ENCODE measurements around the gene SREBF2.
A peak's percentile ranks its signal among the peaks of the same experiment; 100 is the strongest.
"Not testable (repeated sequence)": the region's sequence is repeated elsewhere in the genome, so short reads cannot be mapped to it uniquely, and the experiment has no call there.

Gene SREBF2

DNA sequence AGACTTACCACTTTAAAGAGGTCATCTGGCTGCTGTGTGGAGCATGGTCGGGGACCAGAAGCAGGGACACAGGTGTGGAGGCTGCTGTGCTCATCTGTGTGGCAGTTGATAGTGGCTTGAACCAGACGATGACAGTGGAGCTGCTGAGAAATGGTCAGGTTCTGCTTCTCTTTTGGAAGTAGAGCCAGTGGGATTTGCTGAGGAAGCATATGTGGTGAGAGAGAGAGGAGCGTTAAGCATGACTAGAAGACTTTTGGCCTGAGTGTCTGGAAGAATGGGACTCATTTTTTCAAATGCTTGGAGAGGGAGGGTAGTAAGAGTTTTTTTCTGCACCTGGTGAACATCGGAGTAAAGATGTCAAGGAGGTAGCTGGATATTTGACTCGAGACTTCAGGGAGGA is 12.5 kb upstream of the SREBF2 start:
- no peak for DNase-seq (ENCODE audit: low read depth in 1 of 2, low spot score in 1 of 2)

DNA sequence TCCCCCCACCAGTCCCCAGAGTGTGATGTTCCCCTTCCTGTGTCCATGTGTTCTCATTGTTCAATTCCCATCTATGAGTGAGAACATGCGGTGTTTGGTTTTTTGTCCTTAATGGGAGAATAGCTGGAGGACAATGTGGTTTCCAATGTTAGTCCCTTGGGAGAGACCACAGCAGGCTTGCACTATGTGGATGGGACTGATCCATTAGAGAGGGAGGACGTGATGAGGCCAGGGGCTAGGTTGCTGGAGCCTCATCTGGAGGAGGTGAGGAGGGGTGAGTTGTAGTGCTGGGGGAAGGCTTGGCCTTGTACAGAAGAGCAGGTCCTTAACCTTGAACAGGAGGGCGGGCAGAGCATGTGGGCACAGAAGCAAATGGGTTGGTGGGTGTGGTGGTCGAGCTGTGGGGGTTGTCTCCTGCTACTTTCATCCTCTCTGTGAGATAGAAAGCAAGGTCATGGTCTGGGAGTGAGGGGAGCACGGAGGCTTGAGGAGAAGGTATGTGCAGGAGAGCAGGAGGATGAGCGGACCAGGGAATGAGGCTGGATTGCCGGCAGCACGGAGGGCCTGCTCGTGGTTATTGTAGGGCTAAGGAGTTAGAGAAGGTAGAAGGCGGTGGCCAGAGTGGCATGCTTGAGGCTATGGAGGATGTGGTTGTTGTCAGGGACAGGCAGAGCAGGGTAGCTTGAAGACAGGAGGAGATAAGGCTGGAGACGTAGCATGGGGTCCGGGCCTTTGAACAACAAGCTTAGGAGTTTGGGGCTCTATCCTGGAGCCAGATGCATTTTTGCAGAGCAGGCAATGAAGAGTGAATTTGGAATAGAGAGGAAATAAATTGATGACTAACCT is 11.2 kb upstream of the SREBF2 start:
- no peak for DNase-seq (ENCODE audit: low read depth in 1 of 2, low spot score in 1 of 2)

DNA sequence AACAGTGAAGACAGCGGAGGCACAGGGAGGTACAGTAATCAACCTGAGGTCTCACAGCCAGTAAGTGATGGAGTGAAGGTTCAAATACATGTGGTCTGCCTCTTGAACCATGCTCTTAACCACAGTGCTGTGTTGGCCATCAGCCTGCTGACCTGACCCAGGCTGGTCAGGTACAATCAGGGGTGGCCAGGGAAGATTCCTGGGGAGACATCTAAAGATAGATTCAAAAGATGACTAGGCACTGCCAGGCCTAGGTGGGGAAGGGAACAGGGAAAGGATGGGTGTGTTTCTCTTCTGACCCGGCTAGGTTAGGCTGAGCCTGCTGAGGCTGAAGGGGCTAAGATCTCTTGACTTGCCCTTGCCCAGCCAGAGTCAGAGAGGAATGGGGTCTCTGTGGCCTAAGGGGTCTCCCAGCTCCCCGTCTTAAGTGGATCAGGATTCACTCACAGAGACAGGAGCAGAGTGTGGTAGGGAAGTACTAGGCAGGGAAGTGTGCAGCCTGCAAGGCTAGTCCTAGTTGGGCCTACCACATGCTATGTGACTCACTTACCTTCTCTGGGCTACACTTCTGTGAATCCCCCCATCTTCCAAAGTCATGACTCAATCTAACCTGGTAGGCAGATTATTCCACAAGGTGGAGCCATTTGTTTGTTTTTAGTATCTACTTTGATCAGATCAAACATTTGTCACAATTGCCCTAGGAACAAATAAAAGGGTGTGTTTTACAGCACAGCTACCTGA is 10.4 kb upstream of the SREBF2 start:
- no peak for DNase-seq (ENCODE audit: low read depth in 1 of 2, low spot score in 1 of 2)

DNA sequence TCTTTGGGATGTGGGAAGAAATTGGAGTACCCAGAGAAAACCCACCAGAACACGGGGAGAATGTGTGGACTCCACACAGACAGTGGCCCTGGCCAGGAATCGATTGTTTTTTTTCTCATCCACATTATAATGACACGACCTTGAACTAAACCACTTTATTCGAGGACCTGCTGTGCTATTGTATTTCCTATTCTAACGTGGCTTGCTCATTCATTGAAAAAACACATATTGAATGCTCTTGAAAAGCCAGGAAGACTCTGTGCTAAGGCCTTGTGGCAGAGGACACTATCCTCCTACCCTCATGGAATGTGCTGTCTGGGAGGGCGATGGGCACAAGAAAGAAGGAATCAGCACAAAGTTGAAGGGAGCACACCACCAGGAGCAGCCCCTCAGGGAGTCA is 9.1 kb upstream of the SREBF2 start:
- DNase-seq (ENCODE audit: low read depth in 1 of 2, low spot score in 1 of 2) = no peak

DNA sequence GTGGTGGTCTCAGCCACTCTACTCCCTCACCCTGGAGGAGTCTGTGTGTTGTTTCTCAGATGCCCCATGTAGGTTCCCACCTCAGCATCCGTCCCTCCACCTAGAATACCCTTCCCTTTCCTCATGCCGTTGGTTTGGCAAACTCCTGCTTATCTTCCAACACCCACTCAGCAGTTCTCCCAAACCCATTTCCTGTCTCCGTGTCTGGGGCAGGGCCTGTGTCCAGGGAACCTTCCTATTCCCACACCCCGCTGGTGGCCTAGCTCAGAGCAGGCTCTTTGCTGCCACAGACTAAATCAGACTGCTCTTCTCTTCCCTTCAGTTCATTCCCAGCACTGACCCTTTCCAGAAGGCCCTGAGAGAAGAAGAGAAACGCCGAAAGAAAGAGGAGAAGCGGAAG is 7.5 kb upstream of the SREBF2 start:
- no peak for DNase-seq (ENCODE audit: low read depth in 1 of 2, low spot score in 1 of 2)

DNA sequence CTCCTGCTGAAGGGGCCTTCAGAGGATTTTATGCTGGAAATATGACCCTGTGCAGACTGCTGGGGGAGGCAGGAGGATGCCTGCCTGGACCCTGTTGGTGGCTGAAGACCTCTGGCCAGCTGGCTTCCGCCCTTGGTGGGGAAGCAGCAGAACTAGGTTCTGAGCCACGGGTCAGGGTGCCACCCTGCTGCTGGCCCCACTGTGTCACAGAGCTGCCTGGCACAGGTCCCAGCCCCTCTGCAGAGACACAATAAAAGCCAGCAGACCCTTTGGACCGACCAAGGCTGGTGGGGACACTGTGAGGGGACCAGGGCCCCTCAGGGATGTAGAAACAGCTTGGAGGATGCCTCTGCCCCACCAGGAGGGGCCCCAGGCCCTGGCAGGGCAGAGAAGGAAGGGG is 6.9 kb upstream of the SREBF2 start:
- no peak for DNase-seq (ENCODE audit: low read depth in 1 of 2, low spot score in 1 of 2)

DNA sequence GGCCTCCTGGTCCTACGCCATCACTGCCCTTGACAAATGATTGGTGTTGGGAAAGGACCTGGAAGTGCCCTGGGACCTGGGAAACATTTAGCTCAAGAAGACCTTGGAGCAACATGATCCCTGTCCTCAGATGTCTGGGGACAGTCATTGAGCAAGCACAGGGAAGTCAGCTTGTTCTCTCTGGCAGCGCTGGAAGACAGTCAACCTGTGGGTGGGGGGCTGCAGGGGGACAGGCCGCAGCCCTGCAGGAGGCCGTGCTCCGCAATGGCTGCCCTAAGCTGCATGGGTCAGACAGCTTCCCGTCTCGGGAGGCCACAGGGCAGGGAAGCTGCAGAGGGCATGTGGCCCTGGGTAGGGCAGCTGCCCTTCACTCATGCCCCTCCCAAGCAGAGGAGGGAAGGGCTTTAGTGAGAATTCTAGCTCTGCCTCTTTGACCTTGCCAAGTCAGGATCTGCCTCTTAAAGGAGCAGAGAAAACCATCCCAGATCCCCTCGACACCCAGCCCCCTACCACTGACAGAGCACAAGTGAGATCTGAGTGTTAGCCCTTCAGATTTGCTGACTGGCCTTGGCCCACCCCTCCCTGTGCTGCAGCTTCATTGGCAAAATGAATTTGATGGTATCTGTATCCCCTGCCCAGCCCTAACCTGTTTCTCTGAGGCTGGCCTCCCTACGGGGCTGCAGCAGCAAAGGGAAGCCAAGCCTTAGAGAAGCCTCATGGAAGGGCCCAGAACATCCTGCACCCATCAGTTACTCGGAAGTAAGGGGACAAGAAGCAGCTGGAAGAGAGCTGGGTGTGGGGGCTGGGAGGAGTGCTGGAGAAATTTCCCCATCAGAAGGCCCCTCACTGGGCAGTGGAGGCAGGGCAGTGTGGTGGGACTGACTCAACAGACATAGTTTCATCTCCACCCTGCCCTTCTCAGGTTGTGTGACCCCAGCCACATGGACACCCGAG is 6.2 kb upstream of the SREBF2 start:
- no peak for DNase-seq (ENCODE audit: low read depth in 1 of 2, low spot score in 1 of 2)

DNA sequence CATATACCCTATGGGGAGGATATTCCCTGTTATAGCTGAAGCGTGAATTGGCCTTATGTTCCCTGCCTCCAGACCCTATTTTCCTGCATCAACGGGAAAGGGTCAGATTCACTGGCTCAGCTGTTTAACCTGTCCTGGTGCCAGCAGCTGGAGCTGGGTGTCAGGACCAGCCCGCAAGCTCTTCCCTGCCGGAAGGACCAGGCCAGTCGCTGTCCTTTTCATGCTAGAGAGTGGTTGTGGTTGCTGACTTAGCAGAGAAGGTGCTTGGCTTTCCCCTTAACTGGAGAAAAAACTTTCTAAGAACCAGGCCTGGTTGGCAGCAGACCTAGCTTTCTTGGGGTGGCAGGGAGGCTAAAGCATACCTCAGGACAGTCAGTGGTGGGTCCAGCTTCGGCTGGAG is 5.2 kb upstream of the SREBF2 start:
- no peak for DNase-seq (ENCODE audit: low read depth in 1 of 2, low spot score in 1 of 2)

DNA sequence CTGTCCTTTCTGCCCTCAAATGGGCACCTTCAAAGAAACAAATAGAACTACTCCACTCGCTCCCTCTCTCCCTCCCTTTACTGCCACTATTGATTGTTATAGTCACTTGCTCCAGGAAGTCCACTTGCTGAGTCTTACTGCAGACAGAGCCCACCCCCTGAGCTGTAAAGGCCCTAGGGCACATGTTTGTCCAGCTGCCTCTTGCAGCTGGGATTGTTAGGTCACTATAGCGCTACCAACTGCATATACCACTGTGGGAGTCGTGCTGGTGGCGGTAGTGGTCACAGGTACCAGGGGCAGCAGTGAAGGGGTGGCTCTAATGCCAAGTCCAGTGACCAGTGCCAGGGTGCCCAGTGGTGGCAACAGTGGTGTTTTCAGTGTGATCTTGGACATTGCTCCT is 4.4 kb upstream of the SREBF2 start:
- no peak for DNase-seq (ENCODE audit: low read depth in 1 of 2, low spot score in 1 of 2)

DNA sequence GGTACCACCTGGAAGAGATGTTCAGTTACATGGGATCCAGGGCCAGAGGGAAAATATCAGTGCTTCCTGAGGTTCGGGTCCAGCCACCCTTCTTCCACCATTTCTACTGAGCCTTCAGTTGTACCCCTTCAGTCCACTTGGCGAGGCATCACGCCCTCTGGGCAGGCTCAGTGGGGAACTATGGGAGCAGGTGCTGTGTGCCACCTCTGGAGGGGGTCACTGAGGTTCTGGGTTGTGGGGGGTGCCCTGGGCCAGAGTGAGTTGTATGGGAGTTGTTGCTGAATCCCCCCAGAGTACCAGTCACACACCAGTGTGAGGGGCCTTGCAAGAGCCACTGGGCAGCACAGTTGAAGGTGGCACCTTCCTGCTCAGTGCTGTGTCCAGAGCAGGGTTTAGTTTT is 2.7 kb upstream of the SREBF2 start:
- no peak for DNase-seq (ENCODE audit: low read depth in 1 of 2, low spot score in 1 of 2)

DNA sequence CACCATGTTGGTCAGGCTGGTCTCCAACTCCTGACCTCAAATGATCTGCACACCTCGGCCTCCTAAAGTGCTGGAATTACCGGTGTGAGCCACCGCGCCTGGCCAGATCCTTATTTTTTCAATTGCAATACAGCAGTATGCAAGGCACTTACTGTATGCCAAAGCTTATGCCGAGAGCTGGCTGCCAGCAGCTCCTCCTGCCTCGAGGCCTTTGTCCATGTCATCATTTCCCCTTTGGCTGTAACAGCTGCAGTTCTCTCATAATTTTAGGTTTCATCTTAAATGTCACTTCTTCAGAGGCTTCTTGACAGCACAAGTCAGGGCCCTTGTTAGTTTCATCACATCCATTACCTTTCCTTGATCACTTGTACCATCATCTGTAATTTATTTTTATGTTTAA is 1.5 kb upstream of the SREBF2 start:
- no peak for DNase-seq (ENCODE audit: low read depth in 1 of 2, low spot score in 1 of 2)

DNA sequence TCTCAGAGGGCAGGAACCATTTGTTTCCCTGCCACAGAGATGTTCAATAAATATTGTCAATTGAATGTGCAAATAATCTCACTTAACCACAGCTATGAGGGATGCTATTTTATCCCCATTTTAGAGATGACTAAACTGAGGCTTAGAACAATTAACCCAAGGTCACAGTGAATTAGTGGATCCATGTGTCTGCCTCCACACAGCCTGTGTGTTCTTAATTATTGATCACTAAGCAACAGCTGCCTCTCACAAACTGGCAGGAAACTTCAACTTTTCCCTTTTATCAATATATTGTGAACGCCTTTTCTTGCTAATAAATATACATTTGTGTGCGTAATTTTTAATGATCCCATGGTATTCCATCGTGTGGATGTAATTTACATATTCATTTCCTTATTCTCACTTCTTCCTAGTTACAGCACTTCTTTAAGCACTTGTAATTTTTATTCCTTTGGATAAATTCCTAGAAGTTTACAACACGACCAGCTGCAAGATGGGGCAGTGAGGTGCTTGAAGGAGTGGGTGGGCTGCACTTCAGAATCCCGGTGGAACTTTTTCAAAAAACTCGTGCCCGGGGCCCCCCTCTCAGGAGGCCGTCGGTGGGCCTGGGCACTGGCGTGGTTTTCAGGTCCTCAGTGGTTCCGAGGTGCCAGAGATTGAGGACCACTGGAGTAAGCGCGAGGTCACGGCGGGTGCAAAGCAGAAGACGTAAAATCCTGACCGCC is 915 bp upstream of the SREBF2 start:
- DNase-seq (ENCODE audit: low read depth in 1 of 2, low spot score in 1 of 2) = no peak

DNA sequence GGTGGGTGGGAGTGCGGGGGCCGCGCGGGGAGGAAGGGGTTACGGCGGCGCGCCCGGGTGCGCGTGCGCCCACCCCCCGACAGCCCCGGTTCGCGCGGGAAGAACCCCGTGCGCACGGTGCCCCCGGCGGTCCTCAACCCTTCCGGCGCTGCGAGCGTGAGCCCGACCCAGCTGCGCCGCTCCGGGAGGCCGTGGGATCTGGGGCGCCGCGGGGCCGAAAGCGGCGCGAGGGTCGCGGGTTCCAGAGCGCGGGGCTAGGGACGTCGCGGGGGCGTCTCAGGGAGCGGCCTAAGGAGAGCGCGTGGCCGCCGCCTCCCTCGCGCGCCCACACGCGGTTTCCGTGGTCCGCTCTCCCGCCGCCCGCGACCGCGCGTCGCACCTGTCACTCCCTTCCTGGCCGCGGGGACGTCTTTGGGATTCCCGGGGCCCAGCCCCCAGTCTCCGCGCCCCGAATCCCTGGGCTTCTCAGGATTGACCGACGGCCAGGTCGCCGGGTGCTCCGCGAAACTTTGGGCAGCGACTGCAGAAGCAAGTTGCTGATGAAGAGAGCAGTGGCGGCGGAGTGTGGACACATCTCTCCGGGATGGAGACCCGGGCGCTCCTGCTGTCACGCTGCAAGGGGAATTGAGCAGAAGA is 582 bp downstream of the SREBF2 start:
- DNase-seq (ENCODE audit: low read depth in 1 of 2, low spot score in 1 of 2) = peak; percentile 12 to 32

DNA sequence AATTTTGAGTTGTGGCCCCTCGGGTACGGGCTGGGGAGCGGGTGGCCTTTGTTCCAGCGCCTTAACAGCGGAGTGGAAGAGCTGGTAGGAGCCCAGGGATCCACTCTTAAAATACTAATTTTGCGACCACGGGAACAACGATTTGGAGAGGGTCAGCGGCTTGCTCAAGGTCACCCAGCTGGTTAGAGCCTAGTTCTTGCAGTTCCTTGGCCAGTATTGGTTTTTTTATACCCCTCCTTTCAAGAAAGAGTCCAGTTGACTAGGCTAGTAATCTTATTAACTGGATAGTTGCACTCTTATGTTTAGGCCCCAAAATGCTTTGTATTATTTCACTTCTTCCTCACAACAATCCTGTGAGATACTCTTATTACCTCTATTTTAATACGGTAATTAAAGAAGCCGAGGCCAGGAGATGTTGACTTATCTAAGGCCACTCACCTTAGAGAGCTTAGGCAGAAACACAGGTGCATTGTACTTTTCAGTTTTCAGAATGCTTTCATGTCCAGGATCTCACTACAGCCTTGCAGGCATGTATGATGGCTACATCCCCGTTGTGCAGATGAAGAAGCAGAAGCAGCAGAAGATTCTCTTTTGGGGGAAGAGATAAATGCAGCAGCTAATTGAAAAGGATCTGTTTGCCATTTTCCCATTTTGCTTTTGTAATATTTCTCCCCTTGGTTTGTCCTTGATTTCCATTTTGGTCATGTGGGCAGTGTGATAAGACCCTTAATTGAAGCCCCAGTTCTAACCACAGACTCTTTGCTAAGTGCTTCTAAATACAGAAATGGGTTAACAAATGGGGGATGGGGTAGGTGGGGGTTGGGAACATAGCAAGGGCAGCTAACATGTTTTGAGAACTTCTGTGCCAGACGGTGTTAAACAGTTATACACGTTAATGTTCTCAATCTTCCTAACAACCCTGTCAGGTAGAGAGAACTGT is 1.4 kb downstream of the SREBF2 start:
- no peak for DNase-seq (ENCODE audit: low read depth in 1 of 2, low spot score in 1 of 2)

DNA sequence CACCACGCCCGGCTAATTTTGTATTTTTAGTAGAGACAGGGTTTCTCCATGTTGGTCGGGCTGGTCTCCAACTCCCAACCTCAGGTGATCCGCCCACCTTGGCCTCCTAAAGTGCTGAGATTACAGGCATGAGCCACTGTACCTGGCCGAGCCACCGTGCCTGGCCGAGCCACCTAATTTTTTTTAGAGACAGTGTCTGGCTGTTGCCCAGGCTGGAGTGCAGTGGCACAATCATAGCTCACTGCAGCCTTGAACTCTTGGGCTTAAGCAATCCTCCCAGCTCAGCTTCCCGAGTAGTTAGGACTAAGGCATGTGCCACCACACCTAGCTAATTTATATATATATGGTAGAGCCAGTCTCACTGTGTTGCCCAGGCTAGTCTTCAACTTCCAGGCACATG is 2.6 kb downstream of the SREBF2 start:
- DNase-seq (ENCODE audit: low read depth in 1 of 2, low spot score in 1 of 2) = not testable (repeated sequence)

DNA sequence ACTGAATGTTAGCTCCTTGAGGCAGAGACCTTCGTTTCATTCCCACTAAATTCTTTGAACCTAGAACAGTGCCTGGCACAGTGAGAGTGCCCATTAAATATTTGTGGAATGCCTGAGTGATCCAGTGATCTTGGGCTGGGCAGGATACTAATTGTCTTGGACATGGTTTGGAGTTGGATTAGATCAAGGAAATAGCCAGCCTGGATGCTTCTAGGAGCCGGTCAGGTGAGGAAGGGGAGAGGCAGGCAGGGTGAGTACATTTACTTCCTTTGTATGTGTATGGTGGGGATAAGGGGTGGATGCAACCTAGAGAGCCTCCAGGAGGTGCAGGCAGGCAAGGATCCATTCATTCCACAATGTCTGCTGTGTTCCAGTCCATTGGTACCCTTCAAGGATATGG is 3.6 kb downstream of the SREBF2 start:
- DNase-seq (ENCODE audit: low read depth in 1 of 2, low spot score in 1 of 2) = no peak

DNA sequence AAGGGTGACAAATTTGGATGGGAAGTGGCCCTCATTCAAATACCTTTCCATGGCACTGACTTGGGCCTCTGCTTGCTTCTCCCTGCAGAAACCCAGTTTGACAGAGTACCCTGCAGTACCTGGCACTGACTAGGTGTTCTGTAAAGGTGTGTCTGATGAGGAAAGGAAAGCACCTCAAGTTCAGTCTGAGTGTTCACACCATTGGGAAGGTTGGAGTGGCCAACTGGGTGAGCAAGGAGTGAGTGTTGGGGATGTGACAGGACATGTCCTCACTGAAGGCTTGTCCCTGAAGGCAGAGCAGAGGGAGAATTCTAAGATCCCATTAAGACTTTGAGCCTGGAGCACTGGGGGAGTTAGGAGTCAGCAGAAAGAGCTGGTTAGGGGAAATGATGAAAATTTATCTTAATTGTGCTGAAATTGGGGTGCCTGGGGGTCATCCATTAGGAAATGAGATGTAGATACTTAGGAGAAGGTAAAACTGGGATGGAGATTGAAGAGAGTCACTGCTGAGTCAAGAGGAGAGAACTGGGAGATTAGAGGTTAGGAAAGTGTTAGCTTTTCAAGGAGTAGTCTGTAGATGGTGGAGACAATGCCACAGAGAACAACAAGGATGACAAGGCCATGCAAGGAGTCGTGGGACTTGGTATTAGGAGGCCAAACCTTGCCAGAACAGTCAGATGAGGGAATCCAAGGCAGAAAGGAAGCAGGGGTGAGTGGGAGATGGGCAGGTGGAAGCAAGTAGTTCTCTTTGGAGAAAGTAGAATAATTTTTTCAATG is 6.1 kb downstream of the SREBF2 start:
- DNase-seq (ENCODE audit: low read depth in 1 of 2, low spot score in 1 of 2) = no peak

DNA sequence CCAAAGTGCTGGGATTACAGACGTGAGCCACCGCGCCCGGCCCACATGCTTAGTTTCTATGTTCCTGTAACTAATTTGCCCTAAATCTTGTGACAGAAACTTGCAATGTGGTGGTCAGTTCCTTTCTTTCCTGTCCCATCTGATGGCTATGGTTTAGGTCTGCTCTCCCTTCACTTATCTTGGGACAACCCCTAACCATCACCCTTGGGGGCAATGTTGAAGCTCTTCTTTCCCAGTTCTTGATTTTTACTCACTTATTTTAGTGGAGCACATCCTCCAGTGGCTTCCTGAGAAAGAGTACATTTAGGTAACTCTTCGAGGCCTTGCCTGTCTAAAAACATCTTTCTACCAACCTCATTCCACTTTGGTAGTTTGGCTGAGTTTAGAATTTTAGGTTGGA is 7.3 kb downstream of the SREBF2 start:
- DNase-seq (ENCODE audit: low read depth in 1 of 2, low spot score in 1 of 2) = no peak
